ENCODE measurements around the gene GPT2.
"Not testable (repeated sequence)": the region's sequence is repeated elsewhere in the genome, so short reads cannot be mapped to it uniquely, and the experiment has no call there.

Gene GPT2

GRCh38 chr16:46926470-46927225 lies 42.5 kb downstream of the GPT2 start:
- DNase-seq = no peak

GRCh38 chr16:46927273-46927672 lies 43.1 kb downstream of the GPT2 start:
- no peak for DNase-seq

DNA sequence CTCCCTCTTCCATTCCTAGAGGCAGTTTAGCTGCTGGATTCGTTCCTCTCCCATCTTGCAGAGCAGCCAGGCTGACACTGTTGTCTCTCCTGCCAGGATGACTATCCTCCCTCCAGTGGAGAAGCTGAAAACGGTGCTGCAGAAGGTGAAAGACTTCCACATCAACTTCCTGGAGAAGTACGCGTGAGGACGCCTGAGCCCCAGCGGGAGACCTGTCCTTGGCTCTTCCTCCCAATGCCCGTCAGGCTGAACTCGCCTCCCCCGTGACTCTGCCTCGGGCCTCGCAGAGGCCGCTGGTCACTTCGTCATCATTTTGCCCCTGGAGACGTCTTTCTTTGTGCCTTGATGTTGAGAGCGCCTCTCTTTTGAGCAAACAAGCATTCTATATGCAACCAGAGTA lies 44.6 kb downstream of the GPT2 start:
- DNase-seq = no peak

GRCh38 chr16:46929378-46930332 lies 45.5 kb downstream of the GPT2 start:
- DNase-seq = no peak

- DNase-seq = no peak
Measured at GRCh38 chr16:46930861-46931260, 46.7 kb downstream of the GPT2 start.

- no peak for DNase-seq
Measured at GRCh38 chr16:46932802-46933201, 48.6 kb downstream of the GPT2 start.

GRCh38 chr16:46937536-46937935 lies 53.4 kb downstream of the GPT2 start:
- no peak for DNase-seq

- not testable (repeated sequence) for DNase-seq
Measured at GRCh38 chr16:46944713-46945112, 60.6 kb downstream of the GPT2 start.

DNA sequence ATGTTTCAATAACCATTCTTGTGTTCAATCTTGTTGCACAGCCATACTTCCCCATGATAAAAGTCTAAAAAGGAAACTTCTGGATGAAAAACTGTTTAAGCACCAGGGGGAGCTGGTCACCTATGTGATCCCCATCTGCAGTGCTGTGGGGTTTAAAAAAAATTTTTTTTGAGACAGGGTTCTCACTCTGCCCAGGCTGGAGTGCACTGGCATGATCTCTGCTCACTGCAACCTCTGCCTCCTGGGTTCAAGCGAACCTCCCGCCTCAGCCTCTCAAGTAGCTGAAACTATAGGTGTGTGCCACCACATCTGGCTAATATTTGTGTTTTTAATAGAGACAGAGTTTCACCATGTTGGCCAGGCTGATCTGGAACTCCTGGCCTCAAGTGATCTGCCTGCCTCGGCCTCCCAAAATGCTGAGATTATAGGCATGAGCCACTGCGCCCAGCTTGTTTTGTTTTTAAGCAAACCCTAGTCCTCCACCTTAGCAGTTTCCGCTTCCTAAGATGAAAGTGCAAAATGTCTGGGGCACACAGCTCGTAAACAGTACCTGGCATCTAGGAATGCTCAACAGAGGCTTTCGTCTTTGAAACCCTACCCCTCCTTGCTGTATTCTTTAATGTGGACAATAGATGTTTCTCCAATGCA lies 63.9 kb downstream of the GPT2 start:
- DNase-seq = no peak

GRCh38 chr16:46948548-46949166 lies 64.5 kb downstream of the GPT2 start:
- DNase-seq = no peak

- no peak for DNase-seq
Measured at GRCh38 chr16:46949241-46949892, 65.2 kb downstream of the GPT2 start.

GRCh38 chr16:46950009-46950408 lies 65.8 kb downstream of the GPT2 start:
- no peak for DNase-seq

DNA sequence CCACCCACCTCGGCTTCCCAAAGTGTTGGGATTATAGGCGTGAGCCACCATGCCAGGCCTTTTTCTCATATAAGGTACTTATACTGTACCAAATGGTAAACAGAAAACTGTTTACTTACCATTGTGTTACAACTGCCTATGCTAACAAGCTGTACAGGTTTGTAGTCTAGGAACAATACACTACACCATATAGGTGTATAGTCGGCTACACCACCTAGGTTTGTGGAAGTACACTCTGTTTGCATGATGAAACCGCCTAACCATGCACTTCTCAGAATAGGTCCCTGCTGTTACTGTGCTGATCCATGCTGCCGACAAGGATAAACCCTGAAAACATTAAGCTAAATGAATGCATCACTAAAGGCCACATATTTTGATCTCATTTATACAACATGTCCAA lies 70.4 kb downstream of the GPT2 start:
- no peak for DNase-seq

GRCh38 chr16:46961373-46962353 lies 77.5 kb downstream of the GPT2 start:
- DNase-seq = no peak

DNA sequence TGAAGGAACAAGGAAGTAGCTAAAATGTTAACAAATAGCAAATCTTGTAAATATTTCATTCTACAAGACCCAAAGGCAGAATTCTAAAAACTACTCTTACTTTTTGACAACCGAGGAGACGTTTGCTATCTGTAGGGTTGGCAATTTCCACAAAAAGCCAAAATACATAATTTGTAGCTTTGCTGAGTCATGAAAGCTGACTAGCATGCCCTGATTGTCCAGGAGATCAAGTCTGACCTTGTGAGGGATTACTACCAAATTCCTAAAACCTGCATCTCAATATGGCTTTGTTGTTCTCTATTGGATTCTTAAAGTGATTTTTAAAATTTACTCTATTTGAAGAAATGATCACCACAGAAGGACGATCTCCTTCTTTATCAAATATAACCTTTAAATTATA lies 78.5 kb downstream of the GPT2 start:
- DNase-seq = no peak

- no peak for DNase-seq
Measured at GRCh38 chr16:46968063-46968435, 83.9 kb downstream of the GPT2 start.

DNA sequence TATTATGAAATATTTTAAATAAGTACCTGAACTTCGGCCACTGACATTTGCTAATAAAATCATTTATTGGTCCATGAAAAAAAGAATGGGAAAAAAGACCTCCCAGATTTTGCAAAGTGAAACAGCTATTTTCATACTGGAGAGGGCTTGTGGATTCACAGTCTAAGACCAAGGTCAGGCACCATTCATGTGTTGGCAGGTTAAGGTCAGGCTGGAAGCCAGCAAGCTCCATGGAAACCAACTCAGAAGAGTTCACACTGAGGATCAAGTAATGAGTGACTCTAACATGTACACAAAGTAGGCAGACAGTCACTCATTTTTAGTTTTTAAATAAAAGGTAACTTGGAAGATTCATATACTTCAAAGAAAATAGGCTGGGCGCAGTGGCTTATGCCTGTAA lies 85.9 kb downstream of the GPT2 start:
- DNase-seq = no peak

GRCh38 chr16:46971271-46971670 lies 87.1 kb downstream of the GPT2 start:
- no peak for DNase-seq

DNA sequence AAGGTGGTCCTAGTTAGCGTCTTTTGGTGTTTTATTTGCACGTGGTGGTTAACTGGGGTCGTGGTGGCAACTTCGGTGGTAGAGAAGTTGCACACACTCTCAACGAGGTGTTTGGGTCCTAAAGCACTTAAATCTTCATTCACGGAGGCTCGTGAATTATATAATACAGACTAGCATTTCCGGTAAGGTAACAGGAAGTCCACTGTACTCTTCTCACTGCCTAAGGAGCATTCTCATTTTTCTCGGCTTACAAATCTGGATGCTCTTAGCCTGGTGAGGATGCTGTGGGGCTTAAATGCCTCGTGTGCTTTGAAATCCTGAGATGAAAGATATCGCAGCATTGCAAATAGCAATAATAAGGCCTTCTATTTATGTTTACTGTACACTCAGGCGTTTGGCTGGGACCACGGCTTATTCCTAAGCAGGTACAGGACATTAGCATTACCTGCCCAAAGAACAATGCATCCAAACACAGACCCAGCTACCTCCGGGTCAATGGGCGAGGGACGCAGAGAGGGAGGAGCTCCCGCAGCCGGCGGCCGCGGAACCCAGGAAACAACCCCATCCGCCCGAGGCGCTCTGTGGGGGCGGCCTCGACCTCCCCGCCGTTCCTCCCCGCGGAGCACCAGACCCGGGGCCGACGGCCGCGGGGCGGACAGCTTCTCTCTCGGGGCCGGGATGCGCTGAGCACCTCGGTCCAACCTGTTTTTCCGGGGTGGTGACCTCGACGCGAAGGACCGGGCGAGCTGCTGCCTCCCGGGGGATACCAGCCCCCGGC lies 88.5 kb downstream of the GPT2 start:
- DNase-seq = no peak

DNA sequence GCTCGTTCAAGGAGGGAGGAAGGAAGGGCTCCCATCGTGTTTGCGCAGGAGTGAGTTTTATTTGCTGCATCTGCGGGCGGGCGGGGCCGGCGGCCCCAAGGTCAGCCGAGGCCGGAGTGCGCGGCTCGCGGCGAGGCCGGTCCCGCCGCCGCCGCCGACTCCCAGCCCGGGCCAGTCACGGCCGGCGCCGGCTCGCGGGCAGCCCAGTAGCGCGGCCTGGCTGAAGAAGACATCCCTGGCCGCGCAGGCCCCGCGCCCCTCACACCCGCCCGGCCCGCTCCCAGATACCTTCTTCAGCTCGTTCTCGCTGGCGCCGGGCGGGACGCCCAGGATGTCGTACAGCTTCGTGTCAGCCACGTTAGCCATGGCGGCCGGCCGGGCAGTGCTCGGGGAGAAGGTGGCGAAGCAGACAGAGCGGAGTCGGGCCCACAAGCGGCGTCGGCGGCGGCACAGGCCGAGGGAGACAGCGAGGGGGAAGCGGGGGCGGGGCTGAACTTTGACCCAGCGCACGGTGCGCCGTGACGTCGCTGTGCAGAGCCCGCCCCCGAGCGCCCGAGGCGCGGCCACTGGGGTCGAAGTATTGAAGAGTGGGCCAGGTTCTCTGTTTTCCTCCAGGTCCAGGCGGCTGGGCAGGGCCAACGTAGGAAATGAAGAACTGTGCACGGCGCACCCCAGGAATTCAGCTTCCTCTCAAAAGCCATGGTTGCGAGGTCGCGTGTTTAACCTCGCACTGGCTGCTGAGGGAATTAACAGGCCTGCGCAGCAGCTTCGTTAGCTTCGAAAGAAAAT lies 89.2 kb downstream of the GPT2 start, which contains the start of gene DNAJA2:
Gene DNAJA2, minus strand, starts transcription at position 468 of the 789 bp plus-strand sequence. Its CDS starts 102 bp downstream, at position 366.
- no peak for DNase-seq
